B cell (primary cell): ENCODE results near the gene ZNF239. TPM values are rescaled to one million over a fixed set of nuclear protein-coding genes. Genes with fewer than 3 reads are reported as not detected.

ENCODE experiments used
- ATAC-seq: fragments of 200-7000 bp; cut with Tn5 transposase; one replicate; pipeline ENCODE4 v1.10.0; 2021; ENCODE audit warnings: low read depth, mild to moderate bottlenecking, moderate number of reproducible peaks, moderate library complexity
- CTCF ChIA-PET: fragments of 350-600 bp; sonication (Branson Sonifier 250); formaldehyde crosslinking; loops from one replicate; lab custom pipeline; 2021; ENCODE audit warnings: antibody characterized with exemption, inconsistent platforms; lab: Charles Lee
- POLR2A ChIA-PET: fragments of 350-600 bp; sonication (Branson Sonifier 250); formaldehyde crosslinking; loops from one replicate; lab custom pipeline; 2021; ENCODE audit warnings: antibody characterized with exemption; lab: Charles Lee
- DNase-seq: peaks from one replicate; pipeline ENCODE4 v3.0.0; 2013
- H2AFZ ChIP-seq: 2 replicates; pipeline ENCODE4 v1.6.1; 2012; ENCODE audit warnings: mild to moderate bottlenecking, low read depth, low read length; ENCODE audit not compliant: insufficient read depth, poor library complexity, severe bottlenecking
- H3K27ac ChIP-seq, 2 donors: 1 replicate in 1 of 2; 2 replicates in 1 of 2; pipeline ENCODE4 v1.5.1; 2012 to 2013; ENCODE audit warnings: low read length in 2 of 2, mild to moderate bottlenecking in 2 of 2, moderate library complexity in 1 of 2
- H3K27me3 ChIP-seq, 4 experiments: fragments of 200-600 bp in 1 of 4; sonication (generic) in 1 of 4; replicated peaks in 1 of 4; 1 replicate in 2 of 4; 2 replicates in 2 of 4; pipeline versions ENCODE4 v1.6.1 to v1.7.0; 2013 to 2016; ENCODE audit warnings: low read length in 3 of 4, mild to moderate bottlenecking in 2 of 4, mixed read lengths in 1 of 4, moderate library complexity in 1 of 4; ENCODE audit not compliant: insufficient read depth in 4 of 4, control insufficient read depth in 3 of 4; ENCODE audit errors: control extremely low read depth in 1 of 4
- H3K36me3 ChIP-seq, 2 experiments: replicated peaks in 1 of 2; 1 replicate in 1 of 2; 2 replicates in 1 of 2; pipeline versions ENCODE4 v1.6.1 to v1.7.1; 2013; ENCODE audit warnings: low read length in 1 of 2; ENCODE audit not compliant: insufficient read depth in 2 of 2, control insufficient read depth in 1 of 2; ENCODE audit errors: control extremely low read depth in 1 of 2, extremely low read depth in 1 of 2
- H3K4me1 ChIP-seq, 2 donors: fragments of 200-600 bp in 1 of 2; sonication (generic) in 1 of 2; 1 replicate in 1 of 2; 2 replicates in 1 of 2; pipeline versions ENCODE4 v1.5.1 to v1.6.1; 2013 to 2017; ENCODE audit warnings: low read length in 2 of 2; ENCODE audit not compliant: control insufficient read depth in 2 of 2, insufficient read depth in 2 of 2
- H3K4me2 ChIP-seq: replicated peaks from 2 replicates; pipeline ENCODE3; 2012; ENCODE audit warnings: mild to moderate bottlenecking, low read depth, low read length; ENCODE audit not compliant: poor library complexity, severe bottlenecking
- H3K4me3 ChIP-seq, 5 experiments: fragments of 200-600 bp in 1 of 5; sonication (generic) in 1 of 5; 1 replicate in 3 of 5; 2 replicates in 2 of 5; pipeline versions ENCODE4 v1.5.1 to v1.7.0; 2011 to 2016; ENCODE audit warnings: low read length in 4 of 5, mild to moderate bottlenecking in 4 of 5, low read depth in 2 of 5, control low read depth in 1 of 5, moderate library complexity in 1 of 5; ENCODE audit not compliant: insufficient read depth in 1 of 5; ENCODE audit errors: control extremely low read depth in 1 of 5, extremely low read depth in 1 of 5
- H3K79me2 ChIP-seq: fragments of 200-600 bp; sonication (generic); one replicate; pipeline ENCODE4 v1.6.0; 2016; ENCODE audit warnings: low read length; ENCODE audit not compliant: control insufficient read depth, insufficient read depth
- H3K9ac ChIP-seq: fragments of 200-600 bp; sonication (generic); 2 replicates; pipeline ENCODE4 v1.6.1; 2017; ENCODE audit warnings: mild to moderate bottlenecking, low read length, moderate library complexity
- H3K9me3 ChIP-seq, 3 donors: one replicate each; pipeline versions ENCODE4 v1.6.1 to v1.7.1; 2013; ENCODE audit warnings: low read length in 2 of 3; ENCODE audit not compliant: control insufficient read depth in 2 of 3, insufficient read depth in 1 of 3; ENCODE audit errors: control extremely low read depth in 1 of 3
- H4K20me1 ChIP-seq: 2 replicates; pipeline ENCODE4 v1.6.0; 2012; ENCODE audit warnings: mild to moderate bottlenecking, low read length; ENCODE audit not compliant: insufficient read depth, control insufficient read depth, poor library complexity, severe bottlenecking
- H3K27ac Mint-ChIP-seq: one replicate; pipeline ENCODE4 v1.8.0; 2021; ENCODE audit warnings: mixed read lengths
- H3K27me3 Mint-ChIP-seq: one replicate; pipeline ENCODE4 v1.8.0; 2021; ENCODE audit warnings: mixed read lengths
- H3K4me1 Mint-ChIP-seq: one replicate; pipeline ENCODE4 v1.8.0; 2021; ENCODE audit warnings: mixed read lengths
- H3K4me3 Mint-ChIP-seq: one replicate; pipeline ENCODE4 v1.8.0; 2021; ENCODE audit warnings: mixed read lengths
- H3K9me3 Mint-ChIP-seq: one replicate; pipeline ENCODE4 v1.8.0; 2022; ENCODE audit warnings: mixed read lengths; ENCODE audit not compliant: insufficient read depth
- CTCF ChIP-seq: fragments of 200-600 bp; IDR thresholded peaks from one replicate; pipeline ENCODE4 v1.8.0; 2022; ENCODE audit warnings: antibody characterized with exemption, mild to moderate bottlenecking
- EZH2 ChIP-seq: IDR thresholded peaks from 2 replicates; pipeline ENCODE4 v1.6.1; 2012; ENCODE audit warnings: borderline replicate concordance, low read depth, mild to moderate bottlenecking, moderate library complexity, low read length; ENCODE audit not compliant: insufficient read depth, poor library complexity, severe bottlenecking
- WGBS: methylation state at CpG from one replicate; pipeline ENCODE4 v1.1.5; 2013; ENCODE audit warnings: missing lambda C conversion rate; ENCODE audit not compliant: insufficient coverage; 5-methylcytosine and 5-hydroxymethylcytosine counted together
- intact Hi-C: fragments of 100-400 bp; cut with micrococcal nuclease; formaldehyde crosslinking; loops from one replicate; pipeline ENCODE4 v1.10.0; 2022
- polyA plus RNA-seq: library from polyadenylated mRNA; depleted of rRNA; stranded (reverse); fragments of >200 nt; gene quantifications from 2 replicates; pipeline ENCODE4 v1.2.3, GENCODE V29; 2012
- total RNA-seq, 2 donors: library from RNA; stranded (reverse); fragments of 120-200 nt in 1 of 2; gene quantifications; 1 replicate in 1 of 2; 2 replicates in 1 of 2; pipeline versions ENCODE4 v1.2.3 to v1.2.4, GENCODE V29; 2013 to 2022

Gene ZNF239
- total and polyA plus RNA-seq, 2 donors (not counting 1 experiment from before 2014, with no cell fraction given), result 2.2 to 5.9 TPM

DNA sequence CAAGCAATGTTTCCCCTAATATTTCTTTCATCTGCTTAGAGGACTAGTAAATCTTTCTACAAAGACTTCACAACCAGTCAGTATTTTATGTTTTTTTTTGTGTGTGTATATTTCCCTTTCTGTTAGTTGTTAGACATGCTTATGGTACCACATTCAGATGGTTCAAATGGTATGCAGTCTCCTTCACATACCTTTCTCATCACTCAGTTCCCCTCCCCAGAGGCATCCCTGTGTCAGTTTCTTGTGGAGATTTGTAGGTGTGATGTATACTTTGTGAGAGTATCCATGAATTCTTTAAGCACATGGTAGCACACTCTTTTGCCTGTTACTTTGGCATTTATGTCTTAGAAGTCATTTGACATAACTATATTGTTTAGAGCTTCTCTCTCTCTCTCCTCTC lies 36.2 kb upstream of the ZNF239 start:
- Histone ChIP-seq H3K27me3 (no peaks in the 10 kb centered on the region), H3K9ac (no peak overlapping the region), H3K79me2 (peaks cover 17% of the 10 kb centered on the region), H3K4me3 (no peak overlapping the region), H3K4me1 (peaks cover 10% of the 10 kb centered on the region in 2 donors), H3K36me3 (peaks cover 10 to 12% of the 10 kb centered on the region in 2 experiments), H3K9me3 (peaks cover 4 to 14% (median 8%) of the 10 kb centered on the region in 3 donors), H3K27ac (no peak overlapping the region), H2AFZ (no peak overlapping the region), H3K4me2 (no peak overlapping the region), H4K20me1 (no peaks in the 10 kb centered on the region)
- Mint-ChIP-seq H3K27ac (no peak overlapping the region), H3K27me3 (no peaks in the 10 kb centered on the region), H3K4me1 (peaks cover 18% of the 10 kb centered on the region), H3K9me3 (peaks cover 6% of the 10 kb centered on the region), H3K4me3 (no peak overlapping the region)
- TF ChIP-seq CTCF, result no peak
- ATAC-seq, result no peak
- CTCF ChIA-PET, result no interaction called here
- intact Hi-C loops, result no loop called here
- no peak for DNase-seq
- POLR2A ChIA-PET, result no interaction called here

- Mint-ChIP-seq H3K9me3 (no peaks in the 10 kb centered on the region), H3K27me3 (peaks cover under 1% of the 10 kb centered on the region), H3K27ac (peak overlapping the region; percentile 16), H3K4me3 (peak overlapping the region; percentile 78), H3K4me1 (peaks cover 18% of the 10 kb centered on the region)
- Histone ChIP-seq H3K4me2 (peak overlapping the region; percentile 91), H2AFZ (peak overlapping the region; percentile 95), H3K9me3 (peaks cover 0 to 4% (median under 1%) of the 10 kb centered on the region in 3 donors), H3K27me3 (no peaks in the 10 kb centered on the region), H3K79me2 (peaks cover 18% of the 10 kb centered on the region), H3K9ac (peak overlapping the region; percentile 80), H3K36me3 (peaks cover 3 to 4% of the 10 kb centered on the region in 2 experiments), H3K4me1 (peaks cover 10% of the 10 kb centered on the region in 2 donors), H3K27ac (no peak overlapping the region), H4K20me1 (no peaks in the 10 kb centered on the region), H3K4me3 (peak overlapping the region in 4 of 5 experiments; percentile 49 to 86 (median 78))
- ChIA-PET CTCF (no interaction called here), POLR2A (interaction anchor here (0.6 kb wide), 1 partner anchor 9 kb away, joined by 6 read pairs; no protein-coding TSS in a partner anchor)
- WGBS, result 93% methylated on average over 8 of the region's 10 CpGs
- intact Hi-C loops, result no loop called here
- DNase-seq (no peak), ATAC-seq (no peak)
- no peak for TF ChIP-seq EZH2
- TF ChIP-seq CTCF, result no peak
Observed at GRCh38 chr10:43607199-43607573, 32.8 kb upstream of the ZNF239 start.
